ENCODE measurements around the gene LOXHD1.

The LOXHD1 gene

DNA sequence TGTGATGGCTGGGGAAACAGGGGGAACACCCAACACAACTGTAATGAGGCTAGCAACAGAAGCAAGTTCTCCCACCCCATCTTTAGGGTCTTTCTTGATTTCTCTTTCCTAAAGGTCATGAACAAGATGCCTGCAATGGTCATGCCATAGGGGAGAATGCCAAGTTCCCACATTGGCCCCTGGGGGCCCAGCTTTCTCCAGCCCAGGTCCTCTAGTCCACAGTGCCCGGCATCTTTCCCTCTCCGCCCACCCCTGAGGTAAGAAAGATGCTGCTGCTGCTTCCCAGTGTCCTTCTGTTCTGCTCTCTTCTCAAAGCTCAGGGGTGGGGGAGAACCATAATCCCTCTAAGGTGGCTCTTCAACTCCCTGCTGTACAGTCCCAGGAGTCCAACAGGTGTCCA, 78.0 kb downstream of the LOXHD1 start:
- Histone ChIP-seq H4K20me1 (ENCODE audit: insufficient read depth, low read length) (no peaks in the 10 kb centered on the region), H3K27me3 (ENCODE audit: insufficient read depth, low read length) (peaks cover 4% of the 10 kb centered on the region; the same call in 1 of the 2 replicates), H3K79me2 (ENCODE audit: insufficient read depth, low read length) (no peaks in the 10 kb centered on the region), H3K4me1 (ENCODE audit: insufficient read depth, low read length, severe bottlenecking) (no peaks in the 10 kb centered on the region), H3K9me2 (ENCODE audit: low read depth, low read length) (no peaks in the 10 kb centered on the region), H3F3A (ENCODE audit: insufficient read depth, low read length) (no peaks in the 10 kb centered on the region), H3K9me3 (ENCODE audit: low read length) (peaks cover 8% of the 10 kb centered on the region), H3K4me2 (ENCODE audit: low read length) (no peak overlapping the region), H3K9ac (ENCODE audit: low read length) (no peak overlapping the region), H2AFZ (ENCODE audit: low read length) (no peak overlapping the region), H3K27ac (ENCODE audit: low read depth, low read length, poor library complexity, severe bottlenecking) (no peak overlapping the region), H3K36me3 (ENCODE audit: insufficient read depth, low read length) (no peaks in the 10 kb centered on the region), H3K4me3 (ENCODE audit: low read depth, low read length, poor library complexity, severe bottlenecking) (no peak overlapping the region)
- no peak for TF ChIP-seq EZH2 (IDR thresholded peaks at IDR 0.05; ENCODE audit: borderline replicate concordance, low read length)
- TF ChIP-seq, protein P1, sequence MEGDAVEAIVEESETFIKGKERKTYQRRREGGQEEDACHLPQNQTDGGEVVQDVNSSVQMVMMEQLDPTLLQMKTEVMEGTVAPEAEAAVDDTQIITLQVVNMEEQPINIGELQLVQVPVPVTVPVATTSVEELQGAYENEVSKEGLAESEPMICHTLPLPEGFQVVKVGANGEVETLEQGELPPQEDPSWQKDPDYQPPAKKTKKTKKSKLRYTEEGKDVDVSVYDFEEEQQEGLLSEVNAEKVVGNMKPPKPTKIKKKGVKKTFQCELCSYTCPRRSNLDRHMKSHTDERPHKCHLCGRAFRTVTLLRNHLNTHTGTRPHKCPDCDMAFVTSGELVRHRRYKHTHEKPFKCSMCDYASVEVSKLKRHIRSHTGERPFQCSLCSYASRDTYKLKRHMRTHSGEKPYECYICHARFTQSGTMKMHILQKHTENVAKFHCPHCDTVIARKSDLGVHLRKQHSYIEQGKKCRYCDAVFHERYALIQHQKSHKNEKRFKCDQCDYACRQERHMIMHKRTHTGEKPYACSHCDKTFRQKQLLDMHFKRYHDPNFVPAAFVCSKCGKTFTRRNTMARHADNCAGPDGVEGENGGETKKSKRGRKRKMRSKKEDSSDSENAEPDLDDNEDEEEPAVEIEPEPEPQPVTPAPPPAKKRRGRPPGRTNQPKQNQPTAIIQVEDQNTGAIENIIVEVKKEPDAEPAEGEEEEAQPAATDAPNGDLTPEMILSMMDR (IDR thresholded peaks at IDR 0.05; ENCODE audit: low read length), result no peak

DNA sequence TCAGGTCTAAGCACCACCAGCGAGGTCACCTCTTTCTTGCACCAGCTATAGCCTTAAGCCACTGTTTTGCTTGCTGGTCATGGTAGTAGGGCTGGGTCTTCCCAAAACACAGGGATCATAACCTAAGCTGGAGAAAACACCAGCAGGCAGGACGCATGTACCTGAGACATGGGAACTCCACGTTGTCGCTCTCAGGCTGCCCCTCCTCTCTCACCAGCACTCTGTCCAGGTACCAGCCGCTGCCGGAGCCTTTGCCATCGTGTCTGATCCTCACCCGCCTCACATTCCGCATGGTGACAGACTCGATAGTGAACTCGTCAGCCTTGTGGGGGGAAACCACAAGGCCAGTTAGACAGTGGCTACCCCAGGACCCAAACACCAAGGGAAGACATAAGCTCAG, 79.5 kb downstream of the LOXHD1 start:
- H3K9me3 ChIP-seq (ENCODE audit: low read length), result peaks cover 8% of the 10 kb centered on the region
- no peak overlapping the region for H3K4me2 ChIP-seq (ENCODE audit: low read length)
- no peaks in the 10 kb centered on the region for H3K36me3 ChIP-seq (ENCODE audit: insufficient read depth, low read length)
- H3K4me1 ChIP-seq (ENCODE audit: insufficient read depth, low read length, severe bottlenecking), result no peaks in the 10 kb centered on the region
- H3K4me3 ChIP-seq (ENCODE audit: low read depth, low read length, poor library complexity, severe bottlenecking), result no peak overlapping the region
- no peaks in the 10 kb centered on the region for H3K9me2 ChIP-seq (ENCODE audit: low read depth, low read length)
- no peaks in the 10 kb centered on the region for H4K20me1 ChIP-seq (ENCODE audit: insufficient read depth, low read length)
- H3F3A ChIP-seq (ENCODE audit: insufficient read depth, low read length), result no peaks in the 10 kb centered on the region
- peaks cover 4% of the 10 kb centered on the region; the same call in 1 of the 2 replicates for H3K27me3 ChIP-seq (ENCODE audit: insufficient read depth, low read length)
- H3K9ac ChIP-seq (ENCODE audit: low read length), result no peak overlapping the region
- no peak overlapping the region for H2AFZ ChIP-seq (ENCODE audit: low read length)
- TF ChIP-seq, protein P1 (IDR thresholded peaks at IDR 0.05; ENCODE audit: low read length), result no peak
- TF ChIP-seq EZH2 (IDR thresholded peaks at IDR 0.05; ENCODE audit: borderline replicate concordance, low read length), result no peak
- no peaks in the 10 kb centered on the region for H3K79me2 ChIP-seq (ENCODE audit: insufficient read depth, low read length)
- no peak overlapping the region for H3K27ac ChIP-seq (ENCODE audit: low read depth, low read length, poor library complexity, severe bottlenecking)

DNA sequence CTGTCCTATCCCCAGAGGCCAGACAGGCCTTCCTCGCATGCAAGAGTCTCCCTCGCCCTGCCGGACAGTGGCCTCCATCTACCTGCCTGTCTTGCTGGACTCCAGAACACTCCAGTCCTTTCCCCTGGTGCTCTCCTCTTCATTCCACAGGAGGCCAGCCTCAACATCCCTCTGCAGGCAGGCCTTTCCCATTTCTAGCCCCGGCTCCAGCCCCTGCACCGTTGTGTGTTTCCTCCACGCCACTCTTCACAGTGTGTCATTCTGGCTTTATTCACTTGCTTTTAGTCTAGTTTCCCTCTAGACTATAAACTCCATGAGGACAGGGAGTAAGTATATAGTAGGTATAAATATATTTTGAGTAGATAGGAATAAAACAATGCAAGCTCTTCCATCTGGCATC, 81.2 kb downstream of the LOXHD1 start:
- Histone ChIP-seq H3K27ac (ENCODE audit: low read depth, low read length, poor library complexity, severe bottlenecking) (no peak overlapping the region), H2AFZ (ENCODE audit: low read length) (no peak overlapping the region), H3K36me3 (ENCODE audit: insufficient read depth, low read length) (no peaks in the 10 kb centered on the region), H3K27me3 (ENCODE audit: insufficient read depth, low read length) (peaks cover 4% of the 10 kb centered on the region; the same call in 1 of the 2 replicates), H3K4me3 (ENCODE audit: low read depth, low read length, poor library complexity, severe bottlenecking) (no peak overlapping the region), H3K9me2 (ENCODE audit: low read depth, low read length) (no peaks in the 10 kb centered on the region), H3F3A (ENCODE audit: insufficient read depth, low read length) (no peaks in the 10 kb centered on the region), H3K9ac (ENCODE audit: low read length) (no peak overlapping the region), H3K9me3 (ENCODE audit: low read length) (no peaks in the 10 kb centered on the region), H3K4me1 (ENCODE audit: insufficient read depth, low read length, severe bottlenecking) (no peaks in the 10 kb centered on the region), H3K4me2 (ENCODE audit: low read length) (no peak overlapping the region), H4K20me1 (ENCODE audit: insufficient read depth, low read length) (no peaks in the 10 kb centered on the region), H3K79me2 (ENCODE audit: insufficient read depth, low read length) (no peaks in the 10 kb centered on the region)
- TF ChIP-seq, protein P1 (IDR thresholded peaks at IDR 0.05; ENCODE audit: low read length), result no peak
- TF ChIP-seq EZH2 (IDR thresholded peaks at IDR 0.05; ENCODE audit: borderline replicate concordance, low read length), result no peak
